Measurements from ENCODE around the gene ADAMTS9. TPM values are rescaled to one million over a fixed set of nuclear protein-coding genes. Genes with fewer than 3 reads are reported as not detected.

Gene ADAMTS9
- total and polyA plus RNA-seq, 10 donors = 9.1 to 112 (median 34.8) TPM

DNA sequence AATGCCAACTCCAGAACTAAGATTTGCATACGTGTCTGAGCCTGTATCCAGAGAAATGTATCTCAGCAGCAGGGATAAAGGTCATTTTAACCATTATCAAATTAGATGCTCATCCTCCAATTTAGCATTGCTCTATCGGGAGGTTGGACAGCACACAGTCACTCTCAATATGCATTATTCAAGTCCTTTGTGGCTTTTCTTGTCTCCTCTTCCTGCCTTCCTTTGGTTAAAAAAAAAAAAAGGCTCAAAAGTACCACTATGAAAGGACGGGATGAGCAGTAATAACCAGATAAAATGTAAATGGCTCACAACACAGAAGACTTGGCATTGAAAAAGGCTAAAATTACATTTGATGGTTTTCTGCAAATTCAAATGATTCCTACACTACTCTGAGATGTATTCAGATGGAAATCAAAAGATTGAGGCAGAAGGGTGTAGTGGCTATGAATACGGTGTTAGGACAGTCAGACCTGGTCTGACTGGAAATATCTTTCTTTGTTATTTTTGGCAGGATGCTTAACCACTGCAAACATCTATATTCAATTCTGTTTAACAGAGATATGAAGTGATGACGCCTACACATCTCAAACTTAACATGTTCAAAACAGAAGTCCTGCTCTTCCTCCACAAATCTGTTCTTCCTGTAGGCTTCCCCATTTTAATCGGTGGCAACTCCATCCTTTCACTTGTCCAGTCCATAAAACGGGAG is 109.6 kb downstream of the ADAMTS9 start:
- Histone ChIP-seq H3K27me3 (replicated peaks in 1 of 7) (no peaks in the 10 kb centered on the region), H3K4me3 (no peak overlapping the region), H3K4me1 (no peaks in the 10 kb centered on the region), H3K27ac (no peak overlapping the region), H3K36me3 (no peaks in the 10 kb centered on the region), H3K9me3 (no peaks in the 10 kb centered on the region)
- TF ChIP-seq POLR2AphosphoS5 (IDR thresholded peaks at IDR 0.05) = no peak
- TF ChIP-seq POLR2A (IDR thresholded peaks at IDR 0.05) = no peak
- TF ChIP-seq, protein P1, sequence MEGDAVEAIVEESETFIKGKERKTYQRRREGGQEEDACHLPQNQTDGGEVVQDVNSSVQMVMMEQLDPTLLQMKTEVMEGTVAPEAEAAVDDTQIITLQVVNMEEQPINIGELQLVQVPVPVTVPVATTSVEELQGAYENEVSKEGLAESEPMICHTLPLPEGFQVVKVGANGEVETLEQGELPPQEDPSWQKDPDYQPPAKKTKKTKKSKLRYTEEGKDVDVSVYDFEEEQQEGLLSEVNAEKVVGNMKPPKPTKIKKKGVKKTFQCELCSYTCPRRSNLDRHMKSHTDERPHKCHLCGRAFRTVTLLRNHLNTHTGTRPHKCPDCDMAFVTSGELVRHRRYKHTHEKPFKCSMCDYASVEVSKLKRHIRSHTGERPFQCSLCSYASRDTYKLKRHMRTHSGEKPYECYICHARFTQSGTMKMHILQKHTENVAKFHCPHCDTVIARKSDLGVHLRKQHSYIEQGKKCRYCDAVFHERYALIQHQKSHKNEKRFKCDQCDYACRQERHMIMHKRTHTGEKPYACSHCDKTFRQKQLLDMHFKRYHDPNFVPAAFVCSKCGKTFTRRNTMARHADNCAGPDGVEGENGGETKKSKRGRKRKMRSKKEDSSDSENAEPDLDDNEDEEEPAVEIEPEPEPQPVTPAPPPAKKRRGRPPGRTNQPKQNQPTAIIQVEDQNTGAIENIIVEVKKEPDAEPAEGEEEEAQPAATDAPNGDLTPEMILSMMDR (IDR thresholded peaks at IDR 0.05 in 8 of 11, conservative IDR thresholded peaks at IDR 0.05 in 3 of 11) = no peak
- 80 to 89% (median 85%) methylated on average over 7 of the region's 7 CpGs for WGBS, 5 donors
- intact Hi-C loops (cut with DNase I; ENCODE audit: low total_unique reads) = no loop called here
- DNase-seq = no peak

- no peak for DNase-seq
- WGBS, 5 donors = 86 to 94% (median 89%) methylated on average over 10 of the region's 10 CpGs
- Histone ChIP-seq H3K9me3 (no peaks in the 10 kb centered on the region), H3K27ac (no peak overlapping the region), H3K4me1 (no peaks in the 10 kb centered on the region), H3K4me3 (no peak overlapping the region), H3K27me3 (replicated peaks in 1 of 7) (no peaks in the 10 kb centered on the region), H3K36me3 (no peaks in the 10 kb centered on the region)
- TF ChIP-seq POLR2A (IDR thresholded peaks at IDR 0.05) = no peak
- TF ChIP-seq, protein P1 (IDR thresholded peaks at IDR 0.05 in 8 of 11, conservative IDR thresholded peaks at IDR 0.05 in 3 of 11) = no peak
- no peak for TF ChIP-seq POLR2AphosphoS5 (IDR thresholded peaks at IDR 0.05)
- intact Hi-C loops (cut with DNase I; ENCODE audit: low total_unique reads) = no loop called here
These were observed 111.5 kb downstream of the ADAMTS9 start for GRCh38 chr3:64576211-64576775.

DNA sequence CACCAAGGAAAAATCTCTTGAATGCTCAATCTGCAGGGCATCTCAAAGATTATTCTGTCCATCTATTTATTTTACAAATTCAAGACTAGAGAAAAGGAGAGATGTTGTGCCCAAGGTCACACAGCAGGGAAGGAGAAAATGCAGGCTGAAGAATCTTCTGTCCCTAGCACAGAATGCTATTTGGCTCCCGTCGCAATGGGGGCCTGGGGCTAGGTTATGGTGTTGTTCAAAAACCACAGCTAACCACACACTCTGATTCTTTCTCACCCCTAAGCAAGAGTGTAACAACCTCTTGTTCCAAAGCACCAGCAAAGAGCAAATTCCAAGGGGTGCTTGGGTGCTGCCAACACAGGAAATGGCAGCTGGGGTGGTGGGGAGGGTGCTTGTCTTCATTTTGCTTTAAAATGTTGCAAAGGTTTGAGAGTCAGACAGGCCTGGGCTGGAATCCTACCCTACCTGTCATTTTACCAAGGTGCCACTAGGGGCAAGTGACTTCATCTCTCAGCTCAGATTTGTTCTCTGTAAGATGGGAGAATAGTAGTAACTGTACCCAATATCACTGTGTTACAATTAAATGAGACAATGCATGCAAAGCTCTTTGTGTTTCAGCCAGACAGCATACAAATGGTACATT is 112.5 kb downstream of the ADAMTS9 start:
- Histone ChIP-seq H3K27me3 (replicated peaks in 1 of 7) (no peaks in the 10 kb centered on the region), H3K4me1 (no peaks in the 10 kb centered on the region), H3K9me3 (no peaks in the 10 kb centered on the region), H3K27ac (no peak overlapping the region), H3K36me3 (no peaks in the 10 kb centered on the region), H3K4me3 (no peak overlapping the region)
- WGBS, 5 donors = 92 to 100% (median 95%) methylated on average over 2 of the region's 2 CpGs
- intact Hi-C loops (cut with DNase I; ENCODE audit: low total_unique reads) = no loop called here
- DNase-seq = no peak
- TF ChIP-seq POLR2AphosphoS5 (IDR thresholded peaks at IDR 0.05) = no peak
- TF ChIP-seq, protein P1 (IDR thresholded peaks at IDR 0.05 in 8 of 11, conservative IDR thresholded peaks at IDR 0.05 in 3 of 11) = peak in 7 of 11 experiments; percentile 16 to 54 (median 41)
- TF ChIP-seq POLR2A (IDR thresholded peaks at IDR 0.05) = no peak

DNA sequence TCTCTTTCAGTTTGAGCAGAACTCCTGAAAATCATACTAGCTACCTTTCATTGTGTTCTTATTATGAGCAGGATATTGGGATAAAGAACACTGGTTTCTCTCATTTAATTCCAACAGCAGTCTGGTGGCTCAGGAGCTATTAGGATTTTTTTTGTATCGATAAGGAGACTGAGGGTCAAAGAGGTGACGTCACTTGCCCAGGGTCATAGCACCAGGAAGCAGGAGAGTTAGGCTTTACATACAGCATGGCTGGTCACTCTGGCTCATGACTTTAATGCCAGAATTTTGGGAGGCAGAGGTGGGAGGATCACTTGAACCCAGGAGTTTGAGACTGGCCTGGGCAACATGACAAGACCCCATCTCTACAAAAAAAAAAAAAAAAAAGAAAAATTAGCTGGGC is 113.6 kb downstream of the ADAMTS9 start:
- no peak for DNase-seq

More for the DNA sequence above, 113.6 kb downstream of the ADAMTS9 start:
- 84 to 100% (median 94%) methylated on average over 2 of the region's 2 CpGs for WGBS, 5 donors
- H3K27me3 ChIP-seq (replicated peaks in 1 of 7) = no peaks in the 10 kb centered on the region
- intact Hi-C loops (cut with DNase I; ENCODE audit: low total_unique reads) = no loop called here
- H3K27ac ChIP-seq = no peak overlapping the region
- H3K4me1 ChIP-seq = no peaks in the 10 kb centered on the region
- no peak overlapping the region for H3K4me3 ChIP-seq
- H3K9me3 ChIP-seq = no peaks in the 10 kb centered on the region
- H3K36me3 ChIP-seq = no peaks in the 10 kb centered on the region
- TF ChIP-seq POLR2AphosphoS5 (IDR thresholded peaks at IDR 0.05) (no peak), POLR2A (IDR thresholded peaks at IDR 0.05) (no peak)
- TF ChIP-seq, protein P1 (IDR thresholded peaks at IDR 0.05 in 8 of 11, conservative IDR thresholded peaks at IDR 0.05 in 3 of 11) = no peak
